Bronchial epithelial cell (primary cell): ENCODE data around the gene IQCN. TPM values are rescaled to one million over a fixed set of nuclear protein-coding genes. Genes with fewer than 3 reads are reported as not detected.

Experiments
- DNase-seq: peaks from one replicate; pipeline ENCODE4 v3.0.0-alpha.2; 2010; ENCODE audit warnings: low read depth
- FAIRE-seq: peaks from 2 replicates; lab custom pipeline; 2011; peaks lifted over from hg19 to GRCh38; lab: Jason Lieb, UNC
- H3K27me3 ChIP-seq: 2 replicates; pipeline ENCODE4 v1.5.1; 2011; ENCODE audit warnings: low read length; ENCODE audit not compliant: control insufficient read depth, insufficient read depth
- H3K36me3 ChIP-seq: 2 replicates; pipeline ENCODE4 v1.5.1; 2011; ENCODE audit warnings: low read length; ENCODE audit not compliant: control insufficient read depth, insufficient read depth
- H3K4me3 ChIP-seq: 2 replicates; pipeline ENCODE4 v1.5.1; 2011; ENCODE audit warnings: mild to moderate bottlenecking, low read depth, low read length, control low read depth
- CTCF ChIP-seq: IDR thresholded peaks from 2 replicates; pipeline ENCODE4 v1.5.1; 2011; ENCODE audit warnings: mild to moderate bottlenecking, moderate library complexity, low read length, control low read depth, inconsistent platforms; ENCODE audit not compliant: insufficient read depth, severe bottlenecking
- total RNA-seq: library from RNA; depleted of rRNA; stranded (reverse); fragments of >200 nt; gene quantifications from 2 replicates; pipeline ENCODE4 v1.2.1, GENCODE V29; 2014

IQCN gene
- total RNA-seq, 1 donor from 2014 or later: not detected

- no peak for FAIRE-seq
- Histone ChIP-seq H3K36me3 (no peaks in the 10 kb centered on the region), H3K27me3 (no peaks in the 10 kb centered on the region), H3K4me3 (no peak overlapping the region)
- TF ChIP-seq CTCF: peak; percentile 95
- DNase-seq: peak; percentile 59
Measured at GRCh38 chr19:18251587-18252369, 22.5 kb downstream of the IQCN start.

DNA sequence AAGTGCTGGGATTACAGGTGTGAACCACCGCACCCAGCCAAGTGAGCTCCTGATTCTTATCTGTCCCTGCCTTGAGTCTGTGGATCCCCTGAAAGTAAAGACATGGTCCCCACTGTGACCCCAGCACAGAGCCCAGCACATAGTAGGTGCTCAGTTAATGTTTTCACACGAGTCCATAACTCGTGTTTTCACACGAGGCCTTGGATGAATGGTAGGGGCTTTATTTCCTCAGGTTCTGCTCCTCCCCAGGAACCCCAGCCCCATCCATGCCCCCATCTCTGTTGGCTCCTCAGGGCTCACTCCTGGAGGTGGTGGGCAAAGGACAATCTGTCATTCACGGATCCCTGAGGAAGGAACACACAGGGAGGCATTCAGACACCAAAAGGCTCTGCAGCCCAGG, 24.4 kb downstream of the IQCN start:
- no peak for DNase-seq
- H3K27me3 ChIP-seq: no peaks in the 10 kb centered on the region
- TF ChIP-seq CTCF: no peak
- FAIRE-seq: no peak
- H3K4me3 ChIP-seq: no peak overlapping the region
- H3K36me3 ChIP-seq: no peaks in the 10 kb centered on the region

DNA sequence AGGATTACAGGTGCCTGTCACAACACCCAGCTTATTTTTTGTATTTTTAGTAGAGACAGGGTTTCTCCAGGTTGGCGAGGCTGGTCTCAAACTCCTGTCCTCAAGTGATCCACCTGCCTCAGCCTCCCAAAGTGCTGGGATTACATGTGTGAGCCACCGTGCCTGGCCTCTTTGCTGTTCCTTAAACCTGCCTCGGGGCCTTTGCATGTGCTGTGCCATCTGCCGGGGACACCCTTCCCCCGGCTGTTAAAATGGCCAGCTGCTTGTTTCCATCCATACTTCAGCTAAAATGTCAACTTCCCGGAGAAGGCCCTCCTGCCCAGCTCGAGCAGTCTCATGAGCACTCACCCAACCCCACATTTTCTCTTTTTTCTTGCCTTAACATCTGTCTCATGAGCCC, 29.0 kb downstream of the IQCN start:
- H3K36me3 ChIP-seq: no peaks in the 10 kb centered on the region
- no peak for TF ChIP-seq CTCF
- FAIRE-seq (no peak), DNase-seq (no peak)
- H3K4me3 ChIP-seq: no peak overlapping the region
- no peaks in the 10 kb centered on the region for H3K27me3 ChIP-seq

GRCh38 chr19:18239303-18239702, 34.9 kb downstream of the IQCN start:
- no peak for DNase-seq
- Histone ChIP-seq H3K4me3 (no peak overlapping the region), H3K36me3 (no peaks in the 10 kb centered on the region), H3K27me3 (no peaks in the 10 kb centered on the region)
- no peak for FAIRE-seq
- no peak for TF ChIP-seq CTCF

GRCh38 chr19:18234194-18234593, 40.1 kb downstream of the IQCN start:
- FAIRE-seq (no peak), DNase-seq (no peak)
- Histone ChIP-seq H3K36me3 (no peaks in the 10 kb centered on the region), H3K4me3 (no peak overlapping the region), H3K27me3 (peaks cover 3% of the 10 kb centered on the region)
- TF ChIP-seq CTCF: no peak
